Neuron (in vitro differentiated cells): ENCODE data around the gene PCTP.

Source experiments
- H2AFZ ChIP-seq: one replicate; pipeline ENCODE4 v1.6.1; 2013; ENCODE audit warnings: low read depth, mild to moderate bottlenecking, inconsistent platforms, low read length, moderate library complexity
- H3K27me3 ChIP-seq: one replicate; pipeline ENCODE4 v1.6.1; 2013; ENCODE audit warnings: low read length; ENCODE audit not compliant: insufficient read depth
- H3K36me3 ChIP-seq: one replicate; pipeline ENCODE4 v1.6.1; 2013; ENCODE audit warnings: low read length; ENCODE audit not compliant: insufficient read depth
- H3K4me1 ChIP-seq: one replicate; pipeline ENCODE4 v1.6.1; 2013; ENCODE audit warnings: low read length; ENCODE audit not compliant: insufficient read depth
- H3K4me3 ChIP-seq: 2 replicates; pipeline ENCODE4 v1.5.1; 2013; ENCODE audit warnings: mild to moderate bottlenecking, low read length, moderate library complexity
- H3K9me3 ChIP-seq: one replicate; pipeline ENCODE4 v1.6.1; 2013; ENCODE audit warnings: low read length

PCTP gene

GRCh38 chr17:55748841-55749240 is 2.0 kb upstream of the PCTP start:
- H3K36me3 ChIP-seq, result no peaks in the 10 kb centered on the region
- H3K4me1 ChIP-seq, result peaks cover 4% of the 10 kb centered on the region
- H3K9me3 ChIP-seq, result no peaks in the 10 kb centered on the region
- no peak overlapping the region for H3K4me3 ChIP-seq
- H3K27me3 ChIP-seq, result peaks cover 2% of the 10 kb centered on the region
- H2AFZ ChIP-seq, result no peak overlapping the region

- peaks cover 2% of the 10 kb centered on the region for H3K27me3 ChIP-seq
- peaks cover 4% of the 10 kb centered on the region for H3K4me1 ChIP-seq
- no peaks in the 10 kb centered on the region for H3K9me3 ChIP-seq
- no peak overlapping the region for H3K4me3 ChIP-seq
- H2AFZ ChIP-seq, result peak overlapping the region; percentile 82
- H3K36me3 ChIP-seq, result no peaks in the 10 kb centered on the region
These were observed 866 bp upstream of the PCTP start for GRCh38 chr17:55749985-55750384.

GRCh38 chr17:55751720-55752250 is 934 bp downstream of the PCTP start:
- Histone ChIP-seq H3K27me3 (peaks cover 2% of the 10 kb centered on the region), H3K4me3 (peak overlapping the region; percentile 64), H3K36me3 (no peaks in the 10 kb centered on the region), H3K9me3 (no peaks in the 10 kb centered on the region), H2AFZ (peak overlapping the region; percentile 82), H3K4me1 (peaks cover 4% of the 10 kb centered on the region)

GRCh38 chr17:55756689-55757088 is 5.8 kb downstream of the PCTP start:
- Histone ChIP-seq H3K36me3 (no peaks in the 10 kb centered on the region), H3K9me3 (no peaks in the 10 kb centered on the region), H3K4me1 (peaks cover 3% of the 10 kb centered on the region), H3K4me3 (no peak overlapping the region), H3K27me3 (no peaks in the 10 kb centered on the region), H2AFZ (no peak overlapping the region)

GRCh38 chr17:55757659-55758058 is 6.8 kb downstream of the PCTP start:
- Histone ChIP-seq H2AFZ (no peak overlapping the region), H3K9me3 (no peaks in the 10 kb centered on the region), H3K36me3 (no peaks in the 10 kb centered on the region), H3K27me3 (no peaks in the 10 kb centered on the region), H3K4me3 (no peak overlapping the region), H3K4me1 (no peaks in the 10 kb centered on the region)

- Histone ChIP-seq H3K36me3 (no peaks in the 10 kb centered on the region), H3K27me3 (no peaks in the 10 kb centered on the region), H2AFZ (no peak overlapping the region), H3K4me1 (no peaks in the 10 kb centered on the region), H3K4me3 (no peak overlapping the region), H3K9me3 (no peaks in the 10 kb centered on the region)
These were observed 7.3 kb downstream of the PCTP start for GRCh38 chr17:55758171-55758570.

- H3K4me1 ChIP-seq, result no peaks in the 10 kb centered on the region
These were observed 9.9 kb downstream of the PCTP start for GRCh38 chr17:55760643-55761355.

GRCh38 chr17:55762086-55762858 is 11.4 kb downstream of the PCTP start:
- Histone ChIP-seq H3K9me3 (no peaks in the 10 kb centered on the region), H3K4me3 (no peak overlapping the region), H3K27me3 (no peaks in the 10 kb centered on the region), H3K4me1 (no peaks in the 10 kb centered on the region), H2AFZ (no peak overlapping the region), H3K36me3 (no peaks in the 10 kb centered on the region)

More at GRCh38 chr17:55760643-55761355, 9.9 kb downstream of the PCTP start:
- no peak overlapping the region for H2AFZ ChIP-seq
- no peaks in the 10 kb centered on the region for H3K9me3 ChIP-seq
- no peaks in the 10 kb centered on the region for H3K27me3 ChIP-seq
- no peaks in the 10 kb centered on the region for H3K36me3 ChIP-seq
- no peak overlapping the region for H3K4me3 ChIP-seq

- Histone ChIP-seq H3K4me3 (no peak overlapping the region), H3K4me1 (no peaks in the 10 kb centered on the region), H3K9me3 (no peaks in the 10 kb centered on the region), H3K27me3 (no peaks in the 10 kb centered on the region), H3K36me3 (no peaks in the 10 kb centered on the region), H2AFZ (no peak overlapping the region)
These were observed 13.0 kb downstream of the PCTP start for GRCh38 chr17:55763856-55764255.

- Histone ChIP-seq H3K4me1 (no peaks in the 10 kb centered on the region), H2AFZ (no peak overlapping the region), H3K27me3 (no peaks in the 10 kb centered on the region), H3K9me3 (no peaks in the 10 kb centered on the region), H3K4me3 (no peak overlapping the region), H3K36me3 (no peaks in the 10 kb centered on the region)
These were observed 13.8 kb downstream of the PCTP start for GRCh38 chr17:55764610-55765009.

- no peaks in the 10 kb centered on the region for H3K9me3 ChIP-seq
- no peaks in the 10 kb centered on the region for H3K4me1 ChIP-seq
- H2AFZ ChIP-seq, result no peak overlapping the region
- no peaks in the 10 kb centered on the region for H3K27me3 ChIP-seq
- H3K36me3 ChIP-seq, result no peaks in the 10 kb centered on the region
- H3K4me3 ChIP-seq, result no peak overlapping the region
These were observed 14.6 kb downstream of the PCTP start for GRCh38 chr17:55765472-55765871.

GRCh38 chr17:55768936-55769624 is 18.2 kb downstream of the PCTP start:
- H2AFZ ChIP-seq, result no peak overlapping the region
- no peaks in the 10 kb centered on the region for H3K9me3 ChIP-seq
- no peaks in the 10 kb centered on the region for H3K27me3 ChIP-seq
- peaks cover 4% of the 10 kb centered on the region for H3K36me3 ChIP-seq
- H3K4me1 ChIP-seq, result no peaks in the 10 kb centered on the region
- H3K4me3 ChIP-seq, result no peak overlapping the region

- H2AFZ ChIP-seq, result no peak overlapping the region
- H3K27me3 ChIP-seq, result no peaks in the 10 kb centered on the region
- H3K4me3 ChIP-seq, result no peak overlapping the region
- H3K4me1 ChIP-seq, result no peaks in the 10 kb centered on the region
- H3K9me3 ChIP-seq, result no peaks in the 10 kb centered on the region
- H3K36me3 ChIP-seq, result peaks cover 4% of the 10 kb centered on the region
These were observed 18.8 kb downstream of the PCTP start for GRCh38 chr17:55769625-55770000.
